ENCODE measurements around the gene PDE10A.

PDE10A gene

DNA sequence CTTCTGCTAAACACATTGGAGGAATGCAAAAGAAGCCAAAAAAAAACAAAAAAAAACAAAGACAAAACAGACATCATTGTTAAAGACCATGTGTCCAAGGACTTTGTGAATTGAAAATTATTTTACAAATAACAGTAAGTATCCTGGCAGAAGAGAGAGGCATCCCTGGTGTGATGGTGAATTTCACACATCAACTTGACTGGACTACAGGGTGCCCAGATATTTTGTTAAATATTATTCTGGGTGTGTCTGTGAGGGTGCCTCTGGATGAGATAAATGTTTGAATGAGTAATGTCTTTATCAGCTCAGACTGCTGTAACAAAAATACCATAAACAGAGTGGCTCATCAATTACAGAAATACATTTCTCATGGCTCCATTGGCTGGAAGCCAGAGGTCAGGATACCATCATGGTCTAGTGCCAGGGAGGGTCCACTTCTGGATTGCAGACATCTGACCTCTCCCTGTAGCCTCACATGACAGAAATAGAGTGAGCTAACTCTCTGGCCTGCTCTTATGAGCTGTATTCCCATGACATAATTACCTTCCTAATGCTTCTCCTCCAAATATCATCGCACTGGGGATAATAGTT, 341.4 kb downstream of the PDE10A start:
- DNase-seq, result no peak

GRCh38 chr6:165321150-165321549, 341.9 kb downstream of the PDE10A start:
- DNase-seq, result no peak

GRCh38 chr6:165317723-165318122, 345.3 kb downstream of the PDE10A start:
- DNase-seq, result no peak

DNA sequence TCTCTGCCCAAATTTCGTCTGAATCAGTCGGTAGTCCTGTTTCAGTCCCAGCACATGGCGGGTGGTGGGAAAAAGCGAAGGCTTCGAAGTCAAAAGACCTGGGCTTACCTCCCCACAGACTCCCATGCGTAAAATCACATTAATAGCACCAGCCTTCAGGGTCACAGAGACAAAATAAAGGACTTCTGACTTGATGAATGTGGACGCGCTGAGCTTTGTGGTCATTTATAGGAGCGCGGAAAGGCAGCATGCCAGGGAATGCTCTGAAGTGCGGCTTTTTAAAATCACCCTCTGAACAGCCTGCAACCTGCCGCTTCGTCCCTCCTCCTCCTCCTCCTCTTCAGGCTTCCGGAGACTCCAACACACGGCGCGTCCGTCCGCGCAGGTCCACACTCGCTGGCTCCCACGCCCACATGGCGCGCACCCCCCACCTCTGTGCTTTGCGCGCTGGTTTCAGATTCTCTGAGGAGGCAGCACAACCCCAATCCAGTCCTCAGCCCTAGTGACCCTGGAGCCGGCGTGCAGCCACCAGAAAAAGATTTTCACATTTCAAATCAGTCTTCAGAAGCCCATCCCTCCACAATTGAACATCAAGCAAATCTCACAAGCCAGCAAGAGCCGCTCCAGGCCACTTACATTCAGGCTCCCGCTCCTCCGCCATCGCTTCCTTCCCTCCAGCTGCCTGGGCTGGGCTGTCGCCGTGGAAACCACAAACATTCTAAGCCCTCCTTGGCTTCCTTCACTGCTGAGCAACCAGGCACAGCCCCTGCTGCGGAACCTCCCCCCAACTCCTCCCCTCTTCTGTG, 353.9 kb downstream of the PDE10A start, which contains the start of gene C6orf118:
Gene C6orf118 (minus strand): TSS at position 680 of the 806 bp plus-strand sequence. CDS start 19 bp downstream, at position 661.
- peak; percentile 45 for DNase-seq

DNA sequence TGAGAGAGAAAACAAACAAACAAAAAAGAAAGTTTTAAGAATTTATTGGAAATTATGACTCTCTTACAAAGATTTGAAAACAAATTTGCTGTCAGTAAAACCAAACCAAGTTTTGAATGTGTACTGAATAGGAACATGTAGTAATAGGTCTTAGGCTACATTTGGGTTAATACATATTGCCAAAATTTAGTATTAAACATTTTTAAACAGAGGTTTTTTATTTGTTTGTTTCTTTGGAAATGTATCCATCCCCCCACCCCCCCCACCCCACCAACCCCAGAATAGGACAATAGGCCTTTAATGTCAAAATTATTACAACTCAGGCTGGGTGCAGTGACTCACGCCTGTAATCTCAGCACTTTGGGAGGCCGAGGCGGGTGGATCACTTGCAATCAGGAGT, 356.1 kb downstream of the PDE10A start:
- no peak for DNase-seq

DNA sequence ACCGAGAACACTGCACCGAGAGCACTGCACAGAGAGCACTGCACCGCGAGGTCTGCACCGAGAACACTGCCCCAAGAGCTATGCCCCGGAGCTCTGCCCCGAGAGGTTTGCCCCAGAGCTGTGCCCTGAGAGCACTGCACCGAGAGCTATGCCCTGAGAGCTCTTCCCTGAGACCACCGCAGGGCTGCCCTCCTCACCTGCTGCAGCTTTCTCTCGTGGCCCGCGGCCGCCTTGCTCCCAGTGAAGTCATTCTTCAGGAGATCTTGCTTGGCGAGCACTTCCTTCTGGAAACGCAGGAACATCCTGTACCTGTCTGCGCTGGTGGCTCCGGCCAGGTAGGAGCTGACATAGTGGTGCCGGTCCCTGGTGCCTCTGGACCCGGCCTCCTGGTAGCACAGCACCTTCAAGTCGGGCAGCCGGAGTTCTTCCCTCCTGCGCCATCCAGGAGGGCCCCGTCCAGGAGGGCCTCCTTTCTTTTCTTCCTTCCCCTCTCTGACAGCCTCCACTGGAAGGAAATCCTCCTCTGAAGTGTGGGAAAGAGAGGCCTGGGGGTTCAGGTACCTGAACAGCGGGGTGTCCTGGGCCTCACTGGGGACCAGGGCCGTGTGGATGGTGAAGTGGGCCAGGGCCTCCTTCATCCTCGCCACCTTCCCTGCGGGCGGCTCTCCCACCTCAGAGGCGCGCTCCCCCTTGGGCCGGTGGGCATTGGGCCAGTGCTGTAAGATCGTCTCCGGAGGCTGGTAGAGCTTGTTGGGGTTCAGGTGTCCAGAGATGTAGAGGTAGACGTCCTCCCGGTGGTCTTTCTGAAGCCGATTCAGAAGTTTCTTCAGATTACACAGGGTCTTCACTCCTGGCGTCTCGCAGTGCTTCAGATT, 361.4 kb downstream of the PDE10A start:
- no peak for DNase-seq

DNA sequence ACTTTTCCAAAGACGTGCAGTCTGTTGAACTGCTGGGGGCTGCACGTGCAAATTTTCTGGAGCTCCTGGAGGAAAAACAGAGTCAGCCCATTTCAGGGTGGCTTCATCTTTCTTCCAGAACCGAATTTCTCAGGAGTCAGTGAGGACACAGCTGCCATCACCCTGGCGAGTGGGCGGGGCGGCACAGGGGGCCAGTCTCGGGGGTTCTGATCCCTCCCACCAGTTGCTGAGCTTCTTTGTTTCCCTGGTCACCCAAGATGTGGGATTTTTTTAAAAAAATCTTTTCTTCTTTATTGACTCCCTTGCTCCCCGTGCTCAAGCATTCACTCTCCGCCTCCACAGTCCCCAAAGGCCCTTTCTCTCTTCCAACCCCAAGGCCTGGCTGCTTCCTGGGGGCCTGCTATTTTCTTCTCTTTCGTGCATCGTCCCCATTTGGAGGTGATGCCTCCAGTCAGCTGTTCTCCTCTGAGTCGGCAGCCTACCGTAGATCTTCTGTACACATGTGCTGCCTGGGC, 362.6 kb downstream of the PDE10A start:
- no peak for DNase-seq

DNA sequence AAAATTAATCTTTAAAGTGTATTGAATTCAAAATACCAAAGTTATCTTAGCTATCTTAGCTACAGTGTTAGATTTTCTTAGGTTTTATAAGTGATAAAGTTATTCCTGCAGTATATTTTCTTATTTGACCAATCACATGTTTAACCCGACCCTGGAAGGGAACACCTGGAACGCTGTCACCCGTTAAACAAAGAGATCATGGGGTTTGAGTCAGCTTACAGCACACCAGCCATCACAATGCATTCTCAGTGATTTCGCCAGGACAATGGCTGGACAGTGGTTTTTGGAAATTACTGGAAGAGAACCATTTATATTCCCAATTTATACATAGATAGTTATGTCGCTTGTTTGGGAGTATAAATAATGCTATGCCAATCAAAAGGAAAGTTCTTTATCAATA, 364.2 kb downstream of the PDE10A start:
- DNase-seq, result no peak

DNA sequence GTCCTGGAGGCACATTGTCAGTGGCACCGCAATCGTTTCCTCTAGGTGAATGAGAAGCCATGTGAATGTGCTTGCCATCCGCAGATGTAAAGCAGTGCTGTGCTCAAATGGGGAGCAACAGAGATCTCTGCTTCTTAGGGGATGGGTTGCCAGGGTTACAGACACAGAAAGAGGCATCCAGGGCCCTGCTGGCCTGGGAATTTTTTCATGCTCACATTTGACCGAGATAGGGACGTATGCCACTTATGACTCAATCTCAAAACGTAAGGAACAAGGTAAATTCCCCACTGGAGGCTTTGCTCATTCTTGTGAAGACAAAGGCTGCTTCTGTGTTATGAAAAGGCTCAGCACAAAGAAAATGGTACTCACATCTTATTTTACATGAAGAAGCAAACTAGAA, 364.6 kb downstream of the PDE10A start:
- DNase-seq, result no peak

DNA sequence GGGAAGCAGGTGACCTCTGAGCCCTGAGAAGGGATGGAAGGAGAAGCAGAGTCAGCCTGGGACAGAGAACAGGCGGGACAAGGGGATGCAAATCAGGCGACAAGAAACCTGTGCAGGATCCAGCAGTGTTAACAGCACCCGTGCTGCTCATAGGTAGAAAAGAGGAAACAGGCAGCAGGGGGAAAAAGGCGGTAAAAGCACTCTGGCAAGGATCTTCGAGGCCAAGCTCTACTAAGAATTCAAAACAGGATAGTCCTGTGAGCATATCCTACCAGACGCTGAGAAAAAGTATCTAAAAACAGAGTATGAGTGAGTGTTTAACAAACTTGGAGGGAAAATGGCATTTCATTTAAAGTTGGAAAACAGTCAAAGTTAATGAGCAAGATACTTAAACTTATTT, 370.4 kb downstream of the PDE10A start:
- DNase-seq, result no peak

Data from NCI-H69 (cell line).